Measurements from ENCODE around the gene RBM27. TPM values are rescaled to one million over a fixed set of nuclear protein-coding genes. Genes with fewer than 3 reads are reported as not detected.
"Not testable (repeated sequence)": the region's sequence is repeated elsewhere in the genome, so short reads cannot be mapped to it uniquely, and the experiment has no call there.

RBM27 gene
- total and polyA plus RNA-seq, 3 experiments from 2014 or later: 5.1 to 31.9 (median 30.8) TPM

- no peaks in the 10 kb centered on the region for H3K27me3 Mint-ChIP-seq
Observed at GRCh38 chr5:146173597-146173996, 29.8 kb upstream of the RBM27 start.

GRCh38 chr5:146176805-146177204 is 26.6 kb upstream of the RBM27 start:
- Histone ChIP-seq H3K27ac (ENCODE audit: low read depth, low read length) (no peak overlapping the region), H3K9me3 (ENCODE audit: low read length) (no peaks in the 10 kb centered on the region), H3K4me1 (ENCODE audit: insufficient read depth, low read length) (peaks cover 11% of the 10 kb centered on the region), H3K4me3 (ENCODE audit: low read length) (no peak overlapping the region), H3K36me3 (ENCODE audit: insufficient read depth, low read length) (no peaks in the 10 kb centered on the region), H3K27me3 (ENCODE audit: insufficient read depth, low read length, poor library complexity, severe bottlenecking) (no peaks in the 10 kb centered on the region)
- Mint-ChIP-seq H3K9me3 (no peaks in the 10 kb centered on the region), H3K4me1 (peaks cover 19 to 36% (median 24%) of the 10 kb centered on the region in 3 donors), H3K27ac (peak overlapping the region in 1 of 8 donors; percentile 24), H3K36me3 (peaks cover 0 to 34% (median 5%) of the 10 kb centered on the region in 3 donors), H3K4me3 (no peak overlapping the region), H3K27me3 (no peaks in the 10 kb centered on the region)
- ChIA-PET POLR2A (no interaction called here), CTCF (no interaction called here)
- no peak for DNase-seq

More at GRCh38 chr5:146173597-146173996, 29.8 kb upstream of the RBM27 start:
- H3K27ac Mint-ChIP-seq: peak overlapping the region in 3 of 8 donors; percentile 18 to 79 (median 79)
- Histone ChIP-seq H3K27ac (ENCODE audit: low read depth, low read length) (no peak overlapping the region), H3K4me3 (ENCODE audit: low read length) (no peak overlapping the region), H3K4me1 (ENCODE audit: insufficient read depth, low read length) (no peaks in the 10 kb centered on the region), H3K36me3 (ENCODE audit: insufficient read depth, low read length) (peaks cover 12% of the 10 kb centered on the region), H3K27me3 (ENCODE audit: insufficient read depth, low read length, poor library complexity, severe bottlenecking) (no peaks in the 10 kb centered on the region), H3K9me3 (ENCODE audit: low read length) (no peaks in the 10 kb centered on the region)
- H3K4me1 Mint-ChIP-seq: peaks cover 8 to 15% (median 13%) of the 10 kb centered on the region in 3 donors
- no peaks in the 10 kb centered on the region for H3K9me3 Mint-ChIP-seq
- no peak for DNase-seq
- H3K4me3 Mint-ChIP-seq: no peak overlapping the region
- POLR2A ChIA-PET: no interaction called here
- CTCF ChIA-PET: no interaction called here
- H3K36me3 Mint-ChIP-seq: peaks cover 7 to 50% (median 15%) of the 10 kb centered on the region in 3 donors

- Histone ChIP-seq H3K36me3 (ENCODE audit: insufficient read depth, low read length) (no peaks in the 10 kb centered on the region), H3K9me3 (ENCODE audit: low read length) (no peaks in the 10 kb centered on the region), H3K4me3 (ENCODE audit: low read length) (no peak overlapping the region), H3K4me1 (ENCODE audit: insufficient read depth, low read length) (peaks cover 11% of the 10 kb centered on the region), H3K27ac (ENCODE audit: low read depth, low read length) (no peak overlapping the region), H3K27me3 (ENCODE audit: insufficient read depth, low read length, poor library complexity, severe bottlenecking) (no peaks in the 10 kb centered on the region)
- Mint-ChIP-seq H3K27me3 (no peaks in the 10 kb centered on the region), H3K9me3 (no peaks in the 10 kb centered on the region), H3K4me1 (peaks cover 22 to 40% (median 24%) of the 10 kb centered on the region in 3 donors), H3K4me3 (peak overlapping the region in 3 of 7 donors; percentile 11 to 67 (median 12)), H3K27ac (peak overlapping the region in 1 of 8 donors; percentile 51), H3K36me3 (peaks cover 0 to 30% (median 5%) of the 10 kb centered on the region in 3 donors)
- no peak for DNase-seq
- POLR2A ChIA-PET: no interaction called here
- CTCF ChIA-PET: no interaction called here
Observed at GRCh38 chr5:146179696-146180095, 23.7 kb upstream of the RBM27 start.

GRCh38 chr5:146183403-146183802 is 20.0 kb upstream of the RBM27 start:
- not testable (repeated sequence) for H3K36me3 ChIP-seq (ENCODE audit: insufficient read depth, low read length); H3K27me3 Mint-ChIP-seq; H3K9me3 ChIP-seq (ENCODE audit: low read length); H3K9me3 Mint-ChIP-seq; H3K27me3 ChIP-seq (ENCODE audit: insufficient read depth, low read length, poor library complexity, severe bottlenecking)
- peak in 1 of 5 donors; percentile 50 for DNase-seq
- Mint-ChIP-seq H3K4me3 (peak overlapping the region in 6 of 7 donors; percentile 90 to 98 (median 94)), H3K36me3 (peaks cover 0 to 13% (median 0%) of the 10 kb centered on the region in 3 donors), H3K4me1 (peaks cover 18 to 36% (median 20%) of the 10 kb centered on the region in 3 donors), H3K27ac (peak overlapping the region in 4 of 8 donors; percentile 58 to 96 (median 85))
- peak overlapping the region; percentile 79 for H3K27ac ChIP-seq (ENCODE audit: low read depth, low read length)
- peaks cover 11% of the 10 kb centered on the region for H3K4me1 ChIP-seq (ENCODE audit: insufficient read depth, low read length)
- ChIA-PET CTCF (interaction anchor here (1.0 to 1.3 kb wide), 3 partner anchors 10 to 23 kb away, joined by 3 to 4 read pairs (median 3); no protein-coding TSS in a partner anchor), POLR2A (interaction anchor here (0.6 to 1.6 kb wide), 3 partner anchors 10 to 70 kb away, joined by 5 to 13 read pairs (median 8); partner anchors contain the start of gene RBM27)
- peak overlapping the region; percentile 93 for H3K4me3 ChIP-seq (ENCODE audit: low read length)

- Histone ChIP-seq H3K4me3 (ENCODE audit: low read length) (no peak overlapping the region), H3K4me1 (ENCODE audit: insufficient read depth, low read length) (peaks cover 11% of the 10 kb centered on the region), H3K27me3 (ENCODE audit: insufficient read depth, low read length, poor library complexity, severe bottlenecking) (no peaks in the 10 kb centered on the region), H3K9me3 (ENCODE audit: low read length) (no peaks in the 10 kb centered on the region), H3K27ac (ENCODE audit: low read depth, low read length) (no peak overlapping the region), H3K36me3 (ENCODE audit: insufficient read depth, low read length) (no peaks in the 10 kb centered on the region)
- H3K9me3 Mint-ChIP-seq: no peaks in the 10 kb centered on the region
- H3K36me3 Mint-ChIP-seq: peaks cover 0 to 5% (median 0%) of the 10 kb centered on the region in 3 donors
- POLR2A ChIA-PET: interaction anchor here (1.2 kb wide), 1 partner anchor 18 kb away, joined by 9 read pairs; the partner anchor contains the start of gene RBM27
- H3K27ac Mint-ChIP-seq: peak overlapping the region in 2 of 8 donors; percentile 6 to 12
- H3K4me1 Mint-ChIP-seq: peaks cover 13 to 24% (median 14%) of the 10 kb centered on the region in 3 donors
- CTCF ChIA-PET: no interaction called here
- H3K4me3 Mint-ChIP-seq: peak overlapping the region in 5 of 7 donors; percentile 1 to 80 (median 33)
- DNase-seq: no peak
- H3K27me3 Mint-ChIP-seq: peaks cover 0 to 4% of the 10 kb centered on the region in 2 donors
Observed at GRCh38 chr5:146185161-146185560, 18.2 kb upstream of the RBM27 start.

GRCh38 chr5:146188358-146188757 is 15.0 kb upstream of the RBM27 start:
- POLR2A ChIA-PET: no interaction called here
- H3K27ac Mint-ChIP-seq: peak overlapping the region in 1 of 8 donors; percentile 24
- H3K36me3 ChIP-seq (ENCODE audit: insufficient read depth, low read length): no peaks in the 10 kb centered on the region
- no peaks in the 10 kb centered on the region for H3K27me3 ChIP-seq (ENCODE audit: insufficient read depth, low read length, poor library complexity, severe bottlenecking)
- H3K27me3 Mint-ChIP-seq: peaks cover 7 to 11% of the 10 kb centered on the region in 2 donors
- no peaks in the 10 kb centered on the region for H3K9me3 Mint-ChIP-seq
- no peaks in the 10 kb centered on the region for H3K4me1 Mint-ChIP-seq
- no peaks in the 10 kb centered on the region for H3K9me3 ChIP-seq (ENCODE audit: low read length)
- DNase-seq: no peak
- H3K27ac ChIP-seq (ENCODE audit: low read depth, low read length): no peak overlapping the region
- H3K4me1 ChIP-seq (ENCODE audit: insufficient read depth, low read length): no peaks in the 10 kb centered on the region
- H3K4me3 Mint-ChIP-seq: peak overlapping the region in 1 of 7 donors; percentile 7
- H3K4me3 ChIP-seq (ENCODE audit: low read length): no peak overlapping the region
- no peaks in the 10 kb centered on the region for H3K36me3 Mint-ChIP-seq
- CTCF ChIA-PET: no interaction called here

GRCh38 chr5:146192571-146193043 is 10.8 kb upstream of the RBM27 start:
- Histone ChIP-seq H3K36me3 (ENCODE audit: insufficient read depth, low read length) (no peaks in the 10 kb centered on the region), H3K27me3 (ENCODE audit: insufficient read depth, low read length, poor library complexity, severe bottlenecking) (no peaks in the 10 kb centered on the region), H3K4me1 (ENCODE audit: insufficient read depth, low read length) (no peaks in the 10 kb centered on the region), H3K9me3 (ENCODE audit: low read length) (no peaks in the 10 kb centered on the region), H3K27ac (ENCODE audit: low read depth, low read length) (no peak overlapping the region), H3K4me3 (ENCODE audit: low read length) (no peak overlapping the region)
- ChIA-PET POLR2A (no interaction called here), CTCF (interaction anchor here (1.7 kb wide), 1 partner anchor 9 kb away, joined by 4 read pairs; no protein-coding TSS in a partner anchor)
- Mint-ChIP-seq H3K27me3 (peaks cover 9 to 21% of the 10 kb centered on the region in 2 donors), H3K27ac (no peak overlapping the region), H3K36me3 (peaks cover 0 to 4% (median 0%) of the 10 kb centered on the region in 3 donors), H3K4me3 (no peak overlapping the region), H3K4me1 (no peaks in the 10 kb centered on the region), H3K9me3 (no peaks in the 10 kb centered on the region)
- no peak for DNase-seq

GRCh38 chr5:146193285-146193684 is 10.1 kb upstream of the RBM27 start:
- no peak overlapping the region for H3K27ac Mint-ChIP-seq
- H3K36me3 Mint-ChIP-seq: peaks cover 0 to 4% (median 0%) of the 10 kb centered on the region in 3 donors
- no peak overlapping the region for H3K4me3 ChIP-seq (ENCODE audit: low read length)
- H3K9me3 ChIP-seq (ENCODE audit: low read length): no peaks in the 10 kb centered on the region
- DNase-seq: no peak
- H3K27ac ChIP-seq (ENCODE audit: low read depth, low read length): no peak overlapping the region
- H3K4me1 ChIP-seq (ENCODE audit: insufficient read depth, low read length): no peaks in the 10 kb centered on the region
- peaks cover 12 to 21% of the 10 kb centered on the region in 2 donors for H3K27me3 Mint-ChIP-seq
- H3K4me3 Mint-ChIP-seq: no peak overlapping the region
- H3K27me3 ChIP-seq (ENCODE audit: insufficient read depth, low read length, poor library complexity, severe bottlenecking): no peaks in the 10 kb centered on the region
- no peaks in the 10 kb centered on the region for H3K36me3 ChIP-seq (ENCODE audit: insufficient read depth, low read length)
- ChIA-PET CTCF (interaction anchor here (1.7 kb wide), 1 partner anchor 10 kb away, joined by 4 read pairs; no protein-coding TSS in a partner anchor), POLR2A (no interaction called here)
- H3K9me3 Mint-ChIP-seq: no peaks in the 10 kb centered on the region
- H3K4me1 Mint-ChIP-seq: no peaks in the 10 kb centered on the region

Measured in CD8-positive, alpha-beta memory T cell (primary cell).